WTC11 (cell line): ENCODE measurements around the gene FDPS. TPM values are rescaled to one million over a fixed set of nuclear protein-coding genes. Genes with fewer than 3 reads are reported as not detected.

ENCODE experiments used
- ATAC-seq: fragments of 200-7000 bp; cut with Tn5 transposase; 2 replicates; pipeline ENCODE4 v1.10.0; 2021; ENCODE audit warnings: mild to moderate bottlenecking, moderate library complexity
- CTCF ChIA-PET: fragments of 300-600 bp; sonication (Branson Sonifier 250); formaldehyde crosslinking; loops from one replicate; lab custom pipeline; 2021; ENCODE audit warnings: antibody characterized with exemption; lab: Charles Lee
- POLR2A ChIA-PET: fragments of 350-600 bp; sonication (Branson Sonifier 250); formaldehyde crosslinking; loops from one replicate; lab custom pipeline; 2021; ENCODE audit warnings: antibody characterized with exemption; lab: Charles Lee
- DNase-seq: peaks from one replicate; pipeline ENCODE4 v3.0.0; 2021; ENCODE audit warnings: low spot score
- H3K27ac Mint-ChIP-seq: 2 replicates; pipeline ENCODE4 v1.8.0; 2021; ENCODE audit warnings: mixed read lengths
- H3K27me3 Mint-ChIP-seq: 2 replicates; pipeline ENCODE4 v1.8.0; 2021; ENCODE audit warnings: low read depth, mild to moderate bottlenecking, moderate library complexity, mixed read lengths
- H3K36me3 Mint-ChIP-seq: 2 replicates; pipeline ENCODE4 v1.8.0; 2021; ENCODE audit warnings: mixed read lengths
- H3K4me1 Mint-ChIP-seq: 2 replicates; pipeline ENCODE4 v1.8.0; 2022; ENCODE audit warnings: mixed read lengths
- H3K4me3 Mint-ChIP-seq: 2 replicates; pipeline ENCODE4 v1.8.0; 2021; ENCODE audit warnings: mild to moderate bottlenecking, moderate library complexity, mixed read lengths
- H3K9me3 Mint-ChIP-seq: 2 replicates; pipeline ENCODE4 v1.8.0; 2021; ENCODE audit warnings: mixed read lengths
- FOXP1 ChIP-seq: sonication (generic); formaldehyde crosslinking; IDR thresholded peaks from 2 replicates; pipeline ENCODE4 v1.8.0; 2022; ENCODE audit warnings: missing genetic modification reagents, mild to moderate bottlenecking, moderate library complexity, borderline replicate concordance
- NFE2L1 ChIP-seq: sonication (generic); formaldehyde crosslinking; IDR thresholded peaks from 2 replicates; pipeline ENCODE4 v1.8.1; 2023; ENCODE audit warnings: missing genetic modification reagents
- NFYB ChIP-seq: sonication (generic); formaldehyde crosslinking; conservative IDR thresholded peaks from 2 replicates; pipeline ENCODE4 v1.8.0; 2022; ENCODE audit warnings: low read depth, missing genetic modification reagents
- OVOL2 ChIP-seq: fragments of 250-450 bp; sonication (Bioruptor Pico); IDR thresholded peaks from 2 replicates; pipeline ENCODE4 v1.9.0; 2021; ENCODE audit warnings: mild to moderate bottlenecking, borderline replicate concordance
- SMAD4 ChIP-seq: sonication (generic); formaldehyde crosslinking; IDR thresholded peaks from 2 replicates; pipeline ENCODE4 v1.8.0; 2022; ENCODE audit warnings: mild to moderate bottlenecking, missing genetic modification reagents
- TP53 ChIP-seq: sonication (generic); formaldehyde crosslinking; IDR thresholded peaks from 2 replicates; pipeline ENCODE4 v1.8.1; 2023; ENCODE audit warnings: mild to moderate bottlenecking, missing genetic modification reagents
- ZNF232 ChIP-seq: sonication (generic); formaldehyde crosslinking; IDR thresholded peaks from 2 replicates; pipeline ENCODE4 v1.8.0; 2022; ENCODE audit warnings: mild to moderate bottlenecking, missing genetic modification reagents
- ZNF263 ChIP-seq: sonication (generic); formaldehyde crosslinking; IDR thresholded peaks from 2 replicates; pipeline ENCODE4 v1.8.1; 2022; ENCODE audit warnings: low read depth, mild to moderate bottlenecking, moderate library complexity, missing genetic modification reagents
- total RNA-seq: library from RNA; stranded (reverse); gene quantifications from 3 replicates; pipeline ENCODE4 v1.2.3, GENCODE V29; 2021
- TF ChIP-seq, protein P1 (sequence below): sonication (generic); formaldehyde crosslinking; IDR thresholded peaks from 2 replicates; pipeline ENCODE4 v1.8.1; 2023; ENCODE audit warnings: mild to moderate bottlenecking, missing genetic modification reagents, moderate library complexity
- TF ChIP-seq, protein P2 (sequence below): fragments of 250-450 bp; sonication (Bioruptor Pico); IDR thresholded peaks from 2 replicates; pipeline ENCODE4 v1.9.0; 2021; ENCODE audit warnings: mild to moderate bottlenecking
- TF ChIP-seq, protein P3 (sequence below): sonication (generic); formaldehyde crosslinking; conservative IDR thresholded peaks from 2 replicates; pipeline ENCODE4 v1.8.1; 2022; ENCODE audit warnings: mild to moderate bottlenecking, missing genetic modification reagents
- TF ChIP-seq, protein P4 (sequence below): sonication (generic); formaldehyde crosslinking; IDR thresholded peaks from 2 replicates; pipeline ENCODE4 v1.8.1; 2023; ENCODE audit warnings: mild to moderate bottlenecking, missing genetic modification reagents, borderline replicate concordance
- TF ChIP-seq, protein P5 (sequence below): sonication (generic); formaldehyde crosslinking; conservative IDR thresholded peaks from 2 replicates; pipeline ENCODE4 v1.8.1; 2023; ENCODE audit warnings: mild to moderate bottlenecking, low read depth, missing genetic modification reagents, moderate library complexity
- TF ChIP-seq, protein P6 (sequence below): sonication (generic); formaldehyde crosslinking; IDR thresholded peaks from 2 replicates; pipeline ENCODE4 v1.8.1; 2023; ENCODE audit warnings: mild to moderate bottlenecking, missing genetic modification reagents
- TF ChIP-seq, protein P7 (sequence below): sonication (generic); formaldehyde crosslinking; IDR thresholded peaks from 2 replicates; pipeline ENCODE4 v1.8.0; 2022; ENCODE audit warnings: missing genetic modification reagents
- TF ChIP-seq, protein P8 (sequence below): sonication (generic); formaldehyde crosslinking; IDR thresholded peaks from 2 replicates; pipeline ENCODE4 v1.8.1; 2023; ENCODE audit warnings: mild to moderate bottlenecking, missing genetic modification reagents

Gene FDPS
- total RNA-seq, 1 experiment from 2014 or later = 354 TPM

DNA sequence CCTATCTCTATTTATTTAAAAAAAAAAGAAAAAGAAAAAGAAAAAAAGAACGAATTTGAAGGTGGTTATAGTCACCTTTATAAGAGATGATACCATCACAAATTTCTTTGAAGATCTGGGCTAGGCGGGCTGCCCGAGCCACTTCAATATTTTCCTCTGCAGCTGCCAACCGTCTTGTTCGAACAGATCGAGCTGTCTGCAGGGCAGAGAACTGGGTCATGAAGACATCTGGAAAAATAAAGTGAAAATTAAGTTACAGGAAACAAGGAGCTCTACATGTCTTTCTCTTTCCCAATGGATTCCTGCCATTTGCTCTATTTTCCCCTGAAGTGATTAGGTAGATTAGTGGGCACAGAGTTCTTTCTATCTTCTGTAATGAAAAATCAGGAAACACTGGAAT is 44.0 kb downstream of the FDPS start (continued):
- no peak for TF ChIP-seq TP53 (CRISPR knock-in tag)
- TF ChIP-seq, protein P1, sequence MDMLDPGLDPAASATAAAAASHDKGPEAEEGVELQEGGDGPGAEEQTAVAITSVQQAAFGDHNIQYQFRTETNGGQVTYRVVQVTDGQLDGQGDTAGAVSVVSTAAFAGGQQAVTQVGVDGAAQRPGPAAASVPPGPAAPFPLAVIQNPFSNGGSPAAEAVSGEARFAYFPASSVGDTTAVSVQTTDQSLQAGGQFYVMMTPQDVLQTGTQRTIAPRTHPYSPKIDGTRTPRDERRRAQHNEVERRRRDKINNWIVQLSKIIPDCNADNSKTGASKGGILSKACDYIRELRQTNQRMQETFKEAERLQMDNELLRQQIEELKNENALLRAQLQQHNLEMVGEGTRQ = no peak
- TF ChIP-seq, protein P2, sequence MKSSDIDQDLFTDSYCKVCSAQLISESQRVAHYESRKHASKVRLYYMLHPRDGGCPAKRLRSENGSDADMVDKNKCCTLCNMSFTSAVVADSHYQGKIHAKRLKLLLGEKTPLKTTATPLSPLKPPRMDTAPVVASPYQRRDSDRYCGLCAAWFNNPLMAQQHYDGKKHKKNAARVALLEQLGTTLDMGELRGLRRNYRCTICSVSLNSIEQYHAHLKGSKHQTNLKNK (CRISPR knock-in tag) = no peak
- TF ChIP-seq, protein P3, sequence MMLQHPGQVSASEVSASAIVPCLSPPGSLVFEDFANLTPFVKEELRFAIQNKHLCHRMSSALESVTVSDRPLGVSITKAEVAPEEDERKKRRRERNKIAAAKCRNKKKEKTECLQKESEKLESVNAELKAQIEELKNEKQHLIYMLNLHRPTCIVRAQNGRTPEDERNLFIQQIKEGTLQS (CRISPR knock-in tag) = no peak
- TF ChIP-seq, protein P4, sequence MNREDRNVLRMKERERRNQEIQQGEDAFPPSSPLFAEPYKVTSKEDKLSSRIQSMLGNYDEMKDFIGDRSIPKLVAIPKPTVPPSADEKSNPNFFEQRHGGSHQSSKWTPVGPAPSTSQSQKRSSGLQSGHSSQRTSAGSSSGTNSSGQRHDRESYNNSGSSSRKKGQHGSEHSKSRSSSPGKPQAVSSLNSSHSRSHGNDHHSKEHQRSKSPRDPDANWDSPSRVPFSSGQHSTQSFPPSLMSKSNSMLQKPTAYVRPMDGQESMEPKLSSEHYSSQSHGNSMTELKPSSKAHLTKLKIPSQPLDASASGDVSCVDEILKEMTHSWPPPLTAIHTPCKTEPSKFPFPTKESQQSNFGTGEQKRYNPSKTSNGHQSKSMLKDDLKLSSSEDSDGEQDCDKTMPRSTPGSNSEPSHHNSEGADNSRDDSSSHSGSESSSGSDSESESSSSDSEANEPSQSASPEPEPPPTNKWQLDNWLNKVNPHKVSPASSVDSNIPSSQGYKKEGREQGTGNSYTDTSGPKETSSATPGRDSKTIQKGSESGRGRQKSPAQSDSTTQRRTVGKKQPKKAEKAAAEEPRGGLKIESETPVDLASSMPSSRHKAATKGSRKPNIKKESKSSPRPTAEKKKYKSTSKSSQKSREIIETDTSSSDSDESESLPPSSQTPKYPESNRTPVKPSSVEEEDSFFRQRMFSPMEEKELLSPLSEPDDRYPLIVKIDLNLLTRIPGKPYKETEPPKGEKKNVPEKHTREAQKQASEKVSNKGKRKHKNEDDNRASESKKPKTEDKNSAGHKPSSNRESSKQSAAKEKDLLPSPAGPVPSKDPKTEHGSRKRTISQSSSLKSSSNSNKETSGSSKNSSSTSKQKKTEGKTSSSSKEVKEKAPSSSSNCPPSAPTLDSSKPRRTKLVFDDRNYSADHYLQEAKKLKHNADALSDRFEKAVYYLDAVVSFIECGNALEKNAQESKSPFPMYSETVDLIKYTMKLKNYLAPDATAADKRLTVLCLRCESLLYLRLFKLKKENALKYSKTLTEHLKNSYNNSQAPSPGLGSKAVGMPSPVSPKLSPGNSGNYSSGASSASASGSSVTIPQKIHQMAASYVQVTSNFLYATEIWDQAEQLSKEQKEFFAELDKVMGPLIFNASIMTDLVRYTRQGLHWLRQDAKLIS (CRISPR knock-in tag) = no peak

DNA sequence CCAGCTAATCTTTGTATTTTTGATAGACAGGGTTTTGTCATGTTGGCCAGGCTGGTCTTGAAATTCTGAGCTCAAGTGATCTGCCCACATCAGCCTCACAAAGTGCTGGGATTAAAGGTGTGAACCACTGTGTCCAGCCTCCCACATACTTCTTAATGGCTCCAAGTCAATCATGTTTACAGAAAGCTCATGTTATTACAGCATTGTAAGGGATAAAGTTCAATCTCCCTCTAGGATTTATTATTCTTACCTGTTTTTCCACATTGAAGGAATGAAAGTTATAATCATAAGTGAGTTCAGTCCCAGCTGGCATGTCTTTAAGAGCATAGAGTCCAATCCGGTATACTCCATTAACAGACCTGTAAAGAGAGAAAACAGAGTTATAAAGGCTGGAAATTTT is 51.4 kb downstream of the FDPS start:
- no peaks in the 10 kb centered on the region for H3K4me1 Mint-ChIP-seq
- POLR2A ChIA-PET = no interaction called here
- H3K27me3 Mint-ChIP-seq = no peaks in the 10 kb centered on the region
- H3K9me3 Mint-ChIP-seq = no peaks in the 10 kb centered on the region
- CTCF ChIA-PET = interaction anchor here (1.0 kb wide), 1 partner anchor 110 kb away, joined by 4 read pairs; no protein-coding TSS in a partner anchor
- peaks cover 28% of the 10 kb centered on the region for H3K36me3 Mint-ChIP-seq
- no peak overlapping the region for H3K27ac Mint-ChIP-seq
- H3K4me3 Mint-ChIP-seq = no peak overlapping the region
- TF ChIP-seq, protein P5, sequence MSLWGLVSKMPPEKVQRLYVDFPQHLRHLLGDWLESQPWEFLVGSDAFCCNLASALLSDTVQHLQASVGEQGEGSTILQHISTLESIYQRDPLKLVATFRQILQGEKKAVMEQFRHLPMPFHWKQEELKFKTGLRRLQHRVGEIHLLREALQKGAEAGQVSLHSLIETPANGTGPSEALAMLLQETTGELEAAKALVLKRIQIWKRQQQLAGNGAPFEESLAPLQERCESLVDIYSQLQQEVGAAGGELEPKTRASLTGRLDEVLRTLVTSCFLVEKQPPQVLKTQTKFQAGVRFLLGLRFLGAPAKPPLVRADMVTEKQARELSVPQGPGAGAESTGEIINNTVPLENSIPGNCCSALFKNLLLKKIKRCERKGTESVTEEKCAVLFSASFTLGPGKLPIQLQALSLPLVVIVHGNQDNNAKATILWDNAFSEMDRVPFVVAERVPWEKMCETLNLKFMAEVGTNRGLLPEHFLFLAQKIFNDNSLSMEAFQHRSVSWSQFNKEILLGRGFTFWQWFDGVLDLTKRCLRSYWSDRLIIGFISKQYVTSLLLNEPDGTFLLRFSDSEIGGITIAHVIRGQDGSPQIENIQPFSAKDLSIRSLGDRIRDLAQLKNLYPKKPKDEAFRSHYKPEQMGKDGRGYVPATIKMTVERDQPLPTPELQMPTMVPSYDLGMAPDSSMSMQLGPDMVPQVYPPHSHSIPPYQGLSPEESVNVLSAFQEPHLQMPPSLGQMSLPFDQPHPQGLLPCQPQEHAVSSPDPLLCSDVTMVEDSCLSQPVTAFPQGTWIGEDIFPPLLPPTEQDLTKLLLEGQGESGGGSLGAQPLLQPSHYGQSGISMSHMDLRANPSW (CRISPR knock-in tag) = no peak
- TF ChIP-seq FOXP1 (no peak), NFYB (CRISPR knock-in tag) (no peak), ZNF232 (CRISPR knock-in tag) (no peak), SMAD4 (CRISPR knock-in tag) (no peak), NFE2L1 (CRISPR knock-in tag) (no peak), OVOL2 (CRISPR knock-in tag) (no peak), ZNF263 (CRISPR knock-in tag) (no peak)
- TF ChIP-seq, protein P6, sequence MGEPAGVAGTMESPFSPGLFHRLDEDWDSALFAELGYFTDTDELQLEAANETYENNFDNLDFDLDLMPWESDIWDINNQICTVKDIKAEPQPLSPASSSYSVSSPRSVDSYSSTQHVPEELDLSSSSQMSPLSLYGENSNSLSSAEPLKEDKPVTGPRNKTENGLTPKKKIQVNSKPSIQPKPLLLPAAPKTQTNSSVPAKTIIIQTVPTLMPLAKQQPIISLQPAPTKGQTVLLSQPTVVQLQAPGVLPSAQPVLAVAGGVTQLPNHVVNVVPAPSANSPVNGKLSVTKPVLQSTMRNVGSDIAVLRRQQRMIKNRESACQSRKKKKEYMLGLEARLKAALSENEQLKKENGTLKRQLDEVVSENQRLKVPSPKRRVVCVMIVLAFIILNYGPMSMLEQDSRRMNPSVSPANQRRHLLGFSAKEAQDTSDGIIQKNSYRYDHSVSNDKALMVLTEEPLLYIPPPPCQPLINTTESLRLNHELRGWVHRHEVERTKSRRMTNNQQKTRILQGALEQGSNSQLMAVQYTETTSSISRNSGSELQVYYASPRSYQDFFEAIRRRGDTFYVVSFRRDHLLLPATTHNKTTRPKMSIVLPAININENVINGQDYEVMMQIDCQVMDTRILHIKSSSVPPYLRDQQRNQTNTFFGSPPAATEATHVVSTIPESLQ (CRISPR knock-in tag) = no peak
- TF ChIP-seq, protein P7, sequence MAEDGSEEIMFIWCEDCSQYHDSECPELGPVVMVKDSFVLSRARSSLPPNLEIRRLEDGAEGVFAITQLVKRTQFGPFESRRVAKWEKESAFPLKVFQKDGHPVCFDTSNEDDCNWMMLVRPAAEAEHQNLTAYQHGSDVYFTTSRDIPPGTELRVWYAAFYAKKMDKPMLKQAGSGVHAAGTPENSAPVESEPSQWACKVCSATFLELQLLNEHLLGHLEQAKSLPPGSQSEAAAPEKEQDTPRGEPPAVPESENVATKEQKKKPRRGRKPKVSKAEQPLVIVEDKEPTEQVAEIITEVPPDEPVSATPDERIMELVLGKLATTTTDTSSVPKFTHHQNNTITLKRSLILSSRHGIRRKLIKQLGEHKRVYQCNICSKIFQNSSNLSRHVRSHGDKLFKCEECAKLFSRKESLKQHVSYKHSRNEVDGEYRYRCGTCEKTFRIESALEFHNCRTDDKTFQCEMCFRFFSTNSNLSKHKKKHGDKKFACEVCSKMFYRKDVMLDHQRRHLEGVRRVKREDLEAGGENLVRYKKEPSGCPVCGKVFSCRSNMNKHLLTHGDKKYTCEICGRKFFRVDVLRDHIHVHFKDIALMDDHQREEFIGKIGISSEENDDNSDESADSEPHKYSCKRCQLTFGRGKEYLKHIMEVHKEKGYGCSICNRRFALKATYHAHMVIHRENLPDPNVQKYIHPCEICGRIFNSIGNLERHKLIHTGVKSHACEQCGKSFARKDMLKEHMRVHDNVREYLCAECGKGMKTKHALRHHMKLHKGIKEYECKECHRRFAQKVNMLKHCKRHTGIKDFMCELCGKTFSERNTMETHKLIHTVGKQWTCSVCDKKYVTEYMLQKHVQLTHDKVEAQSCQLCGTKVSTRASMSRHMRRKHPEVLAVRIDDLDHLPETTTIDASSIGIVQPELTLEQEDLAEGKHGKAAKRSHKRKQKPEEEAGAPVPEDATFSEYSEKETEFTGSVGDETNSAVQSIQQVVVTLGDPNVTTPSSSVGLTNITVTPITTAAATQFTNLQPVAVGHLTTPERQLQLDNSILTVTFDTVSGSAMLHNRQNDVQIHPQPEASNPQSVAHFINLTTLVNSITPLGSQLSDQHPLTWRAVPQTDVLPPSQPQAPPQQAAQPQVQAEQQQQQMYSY = no peak
- TF ChIP-seq, protein P8, sequence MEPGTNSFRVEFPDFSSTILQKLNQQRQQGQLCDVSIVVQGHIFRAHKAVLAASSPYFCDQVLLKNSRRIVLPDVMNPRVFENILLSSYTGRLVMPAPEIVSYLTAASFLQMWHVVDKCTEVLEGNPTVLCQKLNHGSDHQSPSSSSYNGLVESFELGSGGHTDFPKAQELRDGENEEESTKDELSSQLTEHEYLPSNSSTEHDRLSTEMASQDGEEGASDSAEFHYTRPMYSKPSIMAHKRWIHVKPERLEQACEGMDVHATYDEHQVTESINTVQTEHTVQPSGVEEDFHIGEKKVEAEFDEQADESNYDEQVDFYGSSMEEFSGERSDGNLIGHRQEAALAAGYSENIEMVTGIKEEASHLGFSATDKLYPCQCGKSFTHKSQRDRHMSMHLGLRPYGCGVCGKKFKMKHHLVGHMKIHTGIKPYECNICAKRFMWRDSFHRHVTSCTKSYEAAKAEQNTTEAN = no peak
- DNase-seq (no peak), ATAC-seq (no peak)
